ENCODE measurements around the gene CYP4F8.
"Not testable (repeated sequence)": the region's sequence is repeated elsewhere in the genome, so short reads cannot be mapped to it uniquely, and the experiment has no call there.

Gene CYP4F8

DNA sequence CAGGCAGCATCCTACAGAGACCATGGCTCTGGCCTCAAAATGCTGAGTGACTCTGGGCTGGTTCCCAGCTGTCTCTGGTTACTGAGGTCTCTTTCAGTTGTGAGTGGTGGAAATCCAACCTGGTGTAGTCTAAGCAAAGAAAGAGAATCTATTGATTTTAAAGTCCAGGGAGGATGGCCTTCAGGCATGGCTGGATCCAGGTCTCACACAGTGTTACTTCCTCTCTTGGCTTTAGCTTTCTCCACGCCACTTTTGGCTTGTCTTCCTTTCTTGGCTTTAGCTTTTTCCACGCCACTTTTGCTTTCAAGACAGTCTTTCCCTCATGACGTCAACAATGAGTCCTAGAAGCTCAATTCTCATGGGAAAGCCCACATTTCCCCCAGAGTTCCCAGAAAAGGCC lies 29.8 kb downstream of the CYP4F8 start:
- FAIRE-seq, result no peak

DNA sequence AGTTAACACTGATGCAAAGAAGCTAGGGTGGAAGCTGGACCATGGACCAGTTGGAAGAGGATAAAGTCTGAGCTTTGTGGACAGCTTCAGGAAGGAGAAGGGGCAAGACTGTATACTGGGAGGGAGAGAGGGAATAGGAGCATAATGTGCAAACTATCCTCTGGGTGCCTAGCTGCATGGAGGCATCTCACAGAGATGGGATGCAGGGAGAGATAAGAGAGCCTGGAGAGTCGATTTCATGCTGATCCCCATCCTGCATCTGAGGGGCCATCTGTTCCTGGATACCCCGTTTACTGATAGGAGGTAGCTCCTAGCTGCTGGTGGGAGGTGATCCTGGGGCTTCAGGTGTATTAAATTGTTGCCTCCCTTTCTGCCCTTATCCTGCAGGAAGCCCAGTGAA lies 34.5 kb downstream of the CYP4F8 start:
- FAIRE-seq, result no peak

DNA sequence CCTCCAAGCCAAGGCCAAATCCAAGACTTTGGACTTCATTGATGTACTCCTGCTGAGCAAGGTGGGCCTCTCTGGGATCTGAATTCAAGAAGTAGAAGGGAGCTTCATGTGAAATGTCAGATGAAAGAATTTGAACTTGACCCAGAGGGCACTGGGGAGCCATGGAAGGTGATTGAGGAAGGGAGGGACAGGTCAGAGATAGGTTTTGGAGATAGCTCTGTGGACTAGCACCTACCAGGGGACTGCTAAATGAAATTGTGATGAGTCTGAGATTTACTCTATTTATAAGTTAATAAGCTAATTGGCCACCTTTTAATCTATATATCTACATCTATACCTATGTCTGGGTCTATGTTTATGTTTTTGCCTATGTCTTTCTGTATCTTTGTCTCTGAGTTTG lies 35.1 kb downstream of the CYP4F8 start:
- not testable (repeated sequence) for FAIRE-seq

DNA sequence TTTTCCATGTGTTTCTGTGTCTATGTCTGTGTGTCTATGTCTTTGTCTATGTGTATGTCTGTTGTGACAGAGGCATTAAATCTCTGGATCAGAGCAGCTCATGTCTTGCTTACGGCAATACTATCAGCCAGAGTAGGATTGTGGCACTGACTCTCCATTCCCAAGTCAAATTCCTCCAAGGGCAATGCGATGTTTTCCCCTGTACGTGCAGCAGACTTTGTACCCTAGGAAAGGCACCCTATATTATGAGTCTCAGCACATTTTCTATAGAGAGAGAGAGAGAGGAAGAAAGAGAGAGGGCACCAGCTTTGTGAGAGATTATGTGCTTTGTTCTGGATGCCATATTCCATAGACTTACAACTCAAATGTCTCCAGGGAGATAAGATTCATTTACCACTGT lies 36.8 kb downstream of the CYP4F8 start:
- no peak for FAIRE-seq

DNA sequence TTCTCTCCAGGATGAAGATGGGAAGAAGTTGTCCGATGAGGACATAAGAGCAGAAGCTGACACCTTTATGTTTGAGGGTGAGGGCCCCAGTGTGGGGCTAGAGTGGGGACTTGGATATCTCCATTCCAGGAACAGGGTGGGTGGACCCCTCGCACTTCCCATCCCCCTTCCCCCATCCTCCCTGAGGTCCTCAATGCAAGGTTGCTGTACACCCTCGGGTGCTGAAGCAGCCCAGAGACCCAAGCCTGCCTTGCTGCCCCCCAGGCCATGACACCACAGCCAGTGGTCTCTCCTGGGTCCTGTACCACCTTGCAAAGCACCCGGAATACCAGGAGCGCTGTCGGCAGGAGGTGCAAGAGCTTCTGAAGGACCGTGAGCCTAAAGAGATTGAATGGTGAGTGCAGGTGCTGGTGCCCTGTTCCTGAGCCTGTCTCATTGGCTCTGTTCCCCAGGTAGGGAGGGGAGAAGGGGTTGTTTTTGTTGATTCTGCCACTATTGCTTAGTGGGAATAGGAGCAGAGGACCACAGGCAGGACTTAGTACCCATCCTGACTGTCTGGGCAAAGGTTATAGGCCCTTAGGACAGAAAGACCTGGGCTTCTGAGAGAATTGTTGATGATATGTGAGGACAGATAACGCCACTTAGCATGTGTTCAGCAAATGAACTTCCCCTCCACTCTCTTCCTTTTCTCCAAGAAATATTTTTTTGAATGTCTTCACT lies 37.7 kb downstream of the CYP4F8 start:
- no peak for FAIRE-seq

DNA sequence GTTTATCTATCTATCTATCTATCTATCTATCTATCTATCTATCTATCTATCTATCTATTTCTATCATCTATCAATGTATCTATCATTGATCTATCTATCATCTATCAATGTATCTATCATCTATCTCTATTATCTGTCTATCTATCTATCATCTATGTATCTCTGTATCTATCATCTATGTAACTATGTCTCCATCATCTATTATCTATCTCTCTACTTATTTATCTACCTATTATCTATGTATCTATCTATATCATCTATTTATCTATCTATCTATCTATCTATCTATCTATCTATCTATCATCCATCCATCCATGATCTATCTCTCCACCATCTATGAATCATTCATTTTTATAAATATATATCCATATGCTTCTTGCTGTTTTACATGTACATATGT lies 41.4 kb downstream of the CYP4F8 start:
- FAIRE-seq, result no peak

DNA sequence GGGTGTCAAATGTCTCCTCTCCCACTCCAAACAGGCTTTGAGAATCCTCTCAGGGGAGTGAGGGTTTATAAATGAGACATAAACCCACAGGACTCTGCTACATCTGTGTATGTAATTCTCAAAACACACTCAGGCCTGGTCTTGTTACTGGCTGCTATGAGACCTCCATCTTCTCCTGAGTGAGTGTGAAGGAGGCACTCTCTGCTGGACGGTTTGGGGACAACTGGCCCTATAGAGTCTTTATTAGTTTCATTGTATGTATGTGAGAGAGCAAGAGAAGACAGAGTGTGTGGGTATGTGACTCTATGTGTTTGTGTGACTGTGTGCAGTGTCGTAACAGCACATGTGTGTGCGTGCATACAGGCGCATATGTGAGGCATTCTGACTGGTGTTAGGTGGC lies 48.2 kb downstream of the CYP4F8 start:
- no peak for FAIRE-seq

DNA sequence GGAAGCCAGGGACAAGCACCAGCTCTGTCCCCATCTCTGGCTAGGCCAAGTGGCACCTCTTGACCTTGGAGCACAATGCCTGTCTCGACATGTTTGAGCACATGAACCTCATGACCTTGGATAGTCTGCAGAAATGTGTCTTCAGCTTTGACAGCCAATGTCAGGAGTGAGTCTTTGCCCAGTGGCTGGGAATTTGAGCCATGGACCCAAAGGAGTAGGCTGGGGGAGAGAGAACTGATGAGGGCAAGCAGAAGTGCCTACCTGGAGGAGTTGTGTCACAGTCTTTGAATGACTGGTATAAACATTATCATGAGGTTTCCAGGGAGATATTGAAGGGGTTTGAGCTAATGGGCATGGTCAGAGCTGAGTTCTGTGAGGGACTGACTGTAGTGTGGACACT lies 51.2 kb downstream of the CYP4F8 start:
- no peak for FAIRE-seq

DNA sequence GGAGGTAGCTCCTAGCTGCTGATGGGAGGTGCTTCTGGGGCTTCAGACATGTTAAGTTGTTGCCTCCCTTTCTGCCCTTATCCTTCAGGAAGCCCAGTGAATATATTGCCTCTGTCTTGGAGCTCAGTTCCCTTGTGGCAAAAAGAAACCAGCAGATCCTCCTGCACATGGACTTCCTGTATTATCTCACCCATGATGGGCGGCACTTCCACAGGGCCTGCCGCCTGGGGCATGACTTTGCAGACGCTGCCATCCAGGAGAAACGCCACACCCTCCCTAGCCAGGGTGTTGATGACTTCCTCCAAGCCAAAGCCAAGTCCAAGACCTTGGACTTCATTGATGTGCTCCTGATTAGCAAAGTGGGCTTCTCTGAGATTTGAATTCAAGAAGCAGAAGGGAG lies 51.9 kb downstream of the CYP4F8 start:
- FAIRE-seq, result no peak

DNA sequence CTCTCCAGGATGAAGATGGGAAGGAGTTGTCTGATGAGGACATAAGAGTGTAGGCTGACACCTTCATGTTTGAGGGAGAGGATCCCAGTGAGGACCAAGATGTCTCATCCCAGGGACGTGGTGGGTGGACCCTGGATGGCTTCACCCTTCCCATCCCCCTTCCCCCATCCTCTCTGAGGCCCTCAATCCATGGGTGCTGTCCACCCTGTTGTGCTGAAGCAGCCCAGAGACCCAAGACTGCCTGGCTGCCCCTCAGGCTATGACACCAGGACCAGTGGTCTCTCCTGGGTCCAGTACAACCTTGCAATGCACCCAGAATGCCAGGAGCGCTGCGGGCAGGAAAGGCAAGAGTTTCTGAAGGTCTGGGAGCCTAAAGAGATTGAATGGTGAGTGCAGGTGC lies 54.4 kb downstream of the CYP4F8 start:
- no peak for FAIRE-seq

DNA sequence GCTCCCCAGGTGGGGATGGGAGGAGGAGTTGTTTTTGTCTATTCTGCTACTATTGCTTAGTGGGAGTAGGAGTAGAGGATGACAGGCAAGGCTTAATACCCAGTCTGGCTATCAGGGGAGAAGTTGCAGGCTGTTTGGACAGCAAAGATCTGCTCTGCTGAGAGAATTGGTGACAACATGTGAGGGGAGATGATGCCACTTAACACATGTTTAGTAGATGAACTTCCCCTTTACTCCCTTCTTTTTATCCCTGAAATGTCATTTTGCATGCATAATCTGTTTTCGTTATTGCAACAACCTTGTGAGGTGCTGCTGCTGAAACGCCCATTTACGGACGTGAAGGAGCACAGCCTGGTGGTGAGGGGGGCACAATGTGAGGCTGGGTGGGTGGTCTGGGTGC lies 54.9 kb downstream of the CYP4F8 start:
- no peak for FAIRE-seq

DNA sequence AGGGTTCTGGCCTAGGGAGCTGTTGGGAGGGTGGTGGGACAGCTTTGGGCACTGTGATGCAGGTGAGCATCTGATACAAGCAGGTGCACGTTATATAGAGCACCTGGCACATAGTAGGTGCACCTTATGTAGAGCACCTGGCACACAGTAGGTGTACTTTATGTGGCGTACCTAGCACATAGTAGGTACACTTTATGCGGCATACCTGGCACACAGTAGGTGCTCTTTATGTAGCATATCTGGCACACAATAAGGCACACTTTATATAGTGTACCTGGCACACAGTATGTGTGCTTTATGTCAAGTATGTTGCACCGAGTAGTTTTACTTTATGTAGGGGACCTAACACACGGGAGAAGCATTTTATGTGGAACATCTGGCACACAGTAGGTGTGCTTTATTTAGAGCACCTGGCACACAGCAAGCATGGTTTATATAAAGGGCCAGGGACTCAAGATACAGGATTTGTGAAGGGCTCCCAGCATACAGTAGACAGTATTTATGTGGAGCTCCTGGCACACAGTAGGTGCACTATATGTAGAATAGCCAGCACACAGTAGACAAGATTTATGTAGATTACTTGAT lies 56.3 kb downstream of the CYP4F8 start:
- FAIRE-seq, result no peak

DNA sequence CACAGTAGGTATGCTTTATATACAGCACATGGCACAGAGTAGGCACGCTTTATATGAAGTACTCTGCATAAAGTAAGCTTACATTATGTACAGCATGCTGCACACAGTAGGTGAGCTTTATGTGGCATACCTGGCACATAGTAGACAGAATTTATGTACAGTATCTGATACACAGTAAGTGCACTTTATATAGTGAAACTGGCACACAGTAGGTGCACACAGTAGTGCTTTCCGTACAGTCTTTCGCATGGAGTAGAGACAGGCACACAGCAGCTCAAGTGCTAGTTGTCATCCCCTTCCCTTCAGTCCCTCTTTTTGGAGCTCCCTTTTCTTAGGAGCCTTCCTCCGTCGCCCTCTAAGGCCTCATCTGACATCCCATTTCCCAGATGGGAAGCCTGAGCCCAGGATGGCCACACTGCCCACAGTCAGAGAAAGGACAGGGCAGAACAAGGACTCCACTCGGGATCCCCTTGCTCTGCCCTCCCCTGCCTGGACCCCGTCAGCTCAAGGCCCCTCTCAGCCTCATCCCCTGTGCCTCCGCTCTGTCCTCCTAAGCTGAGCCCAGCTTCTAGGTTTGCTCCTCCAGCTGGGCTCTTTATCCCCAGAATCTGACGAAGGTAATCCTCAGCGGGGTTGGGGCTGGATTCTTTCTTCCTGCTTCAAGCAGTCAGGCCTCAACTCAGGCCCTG lies 57.0 kb downstream of the CYP4F8 start:
- no peak for FAIRE-seq

DNA sequence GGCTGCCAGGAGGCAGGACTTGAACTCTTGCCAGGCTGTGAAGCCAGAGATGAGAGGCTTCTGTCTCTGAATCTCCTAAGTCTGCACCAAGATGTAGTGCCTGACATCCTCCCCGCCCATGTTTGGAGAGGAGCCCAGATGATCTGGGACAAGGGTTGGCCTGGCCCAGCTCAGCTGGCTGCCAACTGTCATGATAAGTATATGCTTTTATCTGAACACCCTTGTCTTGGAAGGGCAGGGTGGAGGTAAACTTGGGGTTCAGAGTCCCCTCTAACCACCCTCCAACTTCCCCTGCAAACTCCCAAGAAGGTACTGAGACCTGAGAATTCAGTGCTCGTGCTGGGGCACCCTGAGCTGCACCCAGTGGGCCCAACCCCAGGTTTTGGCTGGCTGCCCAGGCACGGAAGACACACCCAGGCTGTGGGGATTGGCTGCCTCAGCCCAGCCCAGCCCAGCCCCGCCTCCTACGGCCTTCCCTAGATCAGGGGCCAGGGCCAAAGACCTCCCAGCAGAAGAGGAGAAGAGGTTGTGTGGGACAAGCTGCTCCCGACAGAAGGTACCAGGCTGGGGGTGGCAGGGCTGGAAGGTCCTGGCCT lies 57.7 kb downstream of the CYP4F8 start, which contains the start of gene CYP4F12:
CYP4F12 (plus strand) TSS at position 508 of the 596 bp plus-strand sequence. CDS start 443 bp downstream, outside the sequence.
- FAIRE-seq, result no peak

DNA sequence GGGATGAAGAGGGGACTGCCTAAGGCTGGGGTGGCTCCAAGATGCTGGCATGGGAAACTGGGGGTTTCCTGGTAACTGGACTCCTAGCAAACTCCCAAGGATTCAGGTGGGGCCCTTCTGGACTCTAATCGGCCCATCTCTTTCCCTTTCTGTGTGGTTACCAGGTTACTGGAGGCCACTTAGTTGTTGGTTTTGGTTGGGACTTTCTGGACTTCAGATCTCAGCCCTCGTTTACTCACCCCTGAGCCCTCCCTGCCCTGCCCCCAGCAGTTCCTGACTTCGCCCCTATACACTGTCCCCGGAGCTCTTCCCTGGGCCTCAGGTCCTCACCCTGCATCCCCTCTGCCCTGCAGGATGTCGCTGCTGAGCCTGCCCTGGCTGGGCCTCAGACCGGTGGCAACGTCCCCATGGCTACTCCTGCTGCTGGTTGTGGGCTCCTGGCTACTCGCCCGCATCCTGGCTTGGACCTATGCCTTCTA lies 58.2 kb downstream of the CYP4F8 start:
- no peak for FAIRE-seq

DNA sequence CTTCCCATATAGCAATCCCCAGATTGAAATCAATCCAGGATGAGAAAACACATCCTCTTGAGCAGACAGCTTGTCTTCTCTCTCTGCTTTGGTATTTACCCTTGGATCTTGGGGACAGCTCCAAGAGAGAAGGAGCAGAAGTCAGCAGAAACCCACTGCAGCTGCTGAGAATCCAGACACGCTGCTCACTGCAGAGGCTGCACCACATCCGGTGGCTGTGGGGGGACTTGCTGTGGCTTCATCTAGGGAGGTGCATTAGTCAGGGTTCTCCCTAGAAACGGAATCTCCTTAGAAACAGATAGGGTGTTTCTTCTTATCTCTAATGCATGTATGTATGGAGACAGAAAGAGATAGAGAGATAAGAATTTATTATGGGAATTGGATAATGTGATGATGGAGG lies 60.5 kb downstream of the CYP4F8 start:
- FAIRE-seq, result no peak

DNA sequence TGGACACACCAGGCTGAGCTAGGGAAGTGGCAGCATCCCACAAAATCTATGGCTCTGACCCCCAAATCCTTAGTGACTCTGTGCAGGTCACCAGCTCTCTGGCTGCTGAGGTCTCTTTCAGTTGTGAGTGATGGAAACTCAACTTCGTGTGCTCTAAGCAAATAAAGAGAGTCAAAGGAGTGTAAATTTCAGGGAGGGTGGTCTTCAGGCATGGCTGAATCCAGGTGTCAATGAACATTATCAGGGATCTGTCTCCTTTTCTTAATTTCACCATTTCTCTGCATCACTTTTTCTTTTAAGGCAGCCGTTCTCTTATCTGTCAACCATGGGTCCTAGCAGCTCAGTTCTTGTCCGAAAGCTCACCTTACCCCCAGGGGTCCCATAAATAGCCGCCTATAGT lies 64.1 kb downstream of the CYP4F8 start:
- FAIRE-seq, result no peak

DNA sequence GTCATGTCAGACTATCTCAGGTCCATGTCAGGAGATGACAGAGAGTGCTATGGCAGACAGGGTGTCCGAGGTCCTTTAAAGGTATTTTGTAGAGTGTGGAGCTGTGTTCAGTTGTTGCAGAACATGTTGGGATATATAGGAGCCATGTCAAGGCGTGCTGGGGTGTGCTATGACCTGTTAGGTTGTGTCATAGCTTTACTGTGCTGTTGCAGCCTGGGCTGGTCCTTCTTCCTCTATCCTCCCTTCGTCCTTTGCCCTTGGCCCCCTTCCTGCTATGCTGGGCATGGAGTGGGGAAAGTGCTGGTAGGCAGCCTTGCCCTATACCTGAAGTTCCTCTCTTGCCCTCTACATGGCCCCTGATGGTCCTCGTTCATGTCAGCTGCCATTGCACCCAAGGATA lies 64.8 kb downstream of the CYP4F8 start:
- not testable (repeated sequence) for FAIRE-seq

Measured in islet of Langerhans (tissue), 1 donor.